Measurements from ENCODE around the gene MEF2D.

The MEF2D gene

GRCh38 chr1:156523801-156524480, 23.4 kb upstream of the MEF2D start:
- no peak for DNase-seq

- DNase-seq, result no peak
Observed at GRCh38 chr1:156522443-156522970, 21.9 kb upstream of the MEF2D start.

- DNase-seq, result no peak
Observed at GRCh38 chr1:156517748-156518147, 17.2 kb upstream of the MEF2D start.

- DNase-seq, result no peak
Observed at GRCh38 chr1:156516821-156517220, 16.2 kb upstream of the MEF2D start.

GRCh38 chr1:156515956-156516355, 15.4 kb upstream of the MEF2D start:
- DNase-seq, result no peak

GRCh38 chr1:156513185-156513584, 12.6 kb upstream of the MEF2D start:
- no peak for DNase-seq

GRCh38 chr1:156511644-156512043, 11.1 kb upstream of the MEF2D start:
- peak; percentile 66 for DNase-seq

GRCh38 chr1:156510709-156511108, 10.1 kb upstream of the MEF2D start:
- DNase-seq, result no peak

- DNase-seq, result no peak
Observed at GRCh38 chr1:156509424-156510034, 9.0 kb upstream of the MEF2D start.

GRCh38 chr1:156508955-156509234, 8.3 kb upstream of the MEF2D start:
- DNase-seq, result no peak

GRCh38 chr1:156508205-156508954, 7.8 kb upstream of the MEF2D start:
- DNase-seq, result no peak

GRCh38 chr1:156506450-156506849, 5.9 kb upstream of the MEF2D start:
- DNase-seq, result no peak

GRCh38 chr1:156505679-156506298, 5.2 kb upstream of the MEF2D start:
- DNase-seq, result no peak

- peak; percentile 99 for DNase-seq
Observed at GRCh38 chr1:156504821-156505678, 4.5 kb upstream of the MEF2D start.

GRCh38 chr1:156504438-156504813, 3.9 kb upstream of the MEF2D start:
- DNase-seq, result no peak

- DNase-seq, result no peak
Observed at GRCh38 chr1:156503698-156504437, 3.3 kb upstream of the MEF2D start.

- DNase-seq, result no peak
Observed at GRCh38 chr1:156502894-156503697, 2.5 kb upstream of the MEF2D start.

GRCh38 chr1:156502391-156502893, 1.9 kb upstream of the MEF2D start:
- DNase-seq, result no peak

GRCh38 chr1:156500793-156501506, 375 bp upstream of the MEF2D start:
- peak; percentile 95 for DNase-seq

All from stimulated activated CD8-positive, alpha-beta memory T cell treated with anti-CD3 and anti-CD28 coated beads, Interleukin-4, amount 100 ng/mL, for 48 hours (primary cell).